WTC11 (cell line): ENCODE data around the gene INO80B. TPM values are rescaled to one million over a fixed set of nuclear protein-coding genes. Genes with fewer than 3 reads are reported as not detected.

ENCODE experiments used
- ATAC-seq: fragments of 200-7000 bp; cut with Tn5 transposase; 2 replicates; pipeline ENCODE4 v1.10.0; 2021; ENCODE audit warnings: mild to moderate bottlenecking, moderate library complexity
- CTCF ChIA-PET: fragments of 300-600 bp; sonication (Branson Sonifier 250); formaldehyde crosslinking; loops from one replicate; lab custom pipeline; 2021; ENCODE audit warnings: antibody characterized with exemption; lab: Charles Lee
- POLR2A ChIA-PET: fragments of 350-600 bp; sonication (Branson Sonifier 250); formaldehyde crosslinking; loops from one replicate; lab custom pipeline; 2021; ENCODE audit warnings: antibody characterized with exemption; lab: Charles Lee
- DNase-seq: peaks from one replicate; pipeline ENCODE4 v3.0.0; 2021; ENCODE audit warnings: low spot score
- H3K27ac Mint-ChIP-seq: 2 replicates; pipeline ENCODE4 v1.8.0; 2021; ENCODE audit warnings: mixed read lengths
- H3K27me3 Mint-ChIP-seq: 2 replicates; pipeline ENCODE4 v1.8.0; 2021; ENCODE audit warnings: low read depth, mild to moderate bottlenecking, moderate library complexity, mixed read lengths
- H3K36me3 Mint-ChIP-seq: 2 replicates; pipeline ENCODE4 v1.8.0; 2021; ENCODE audit warnings: mixed read lengths
- H3K4me1 Mint-ChIP-seq: 2 replicates; pipeline ENCODE4 v1.8.0; 2022; ENCODE audit warnings: mixed read lengths
- H3K4me3 Mint-ChIP-seq: 2 replicates; pipeline ENCODE4 v1.8.0; 2021; ENCODE audit warnings: mild to moderate bottlenecking, moderate library complexity, mixed read lengths
- H3K9me3 Mint-ChIP-seq: 2 replicates; pipeline ENCODE4 v1.8.0; 2021; ENCODE audit warnings: mixed read lengths
- AFF4 ChIP-seq: sonication (generic); formaldehyde crosslinking; IDR thresholded peaks from 2 replicates; pipeline ENCODE4 v1.8.1; 2023; ENCODE audit warnings: mild to moderate bottlenecking, missing genetic modification reagents, borderline replicate concordance
- ATF1 ChIP-seq: sonication (generic); formaldehyde crosslinking; IDR thresholded peaks from 2 replicates; pipeline ENCODE4 v1.8.1; 2023; ENCODE audit warnings: mild to moderate bottlenecking, moderate library complexity, missing genetic modification reagents
- CDX4 ChIP-seq: fragments of 250-450 bp; sonication (Bioruptor Pico); IDR thresholded peaks from 2 replicates; pipeline ENCODE4 v1.9.0; 2021; ENCODE audit warnings: moderate library complexity, mild to moderate bottlenecking, inconsistent platforms, borderline replicate concordance
- ERG ChIP-seq: fragments of 250-450 bp; sonication (Bioruptor Pico); IDR thresholded peaks from 2 replicates; pipeline ENCODE4 v1.8.0; 2021; ENCODE audit warnings: mild to moderate bottlenecking
- ESRRA ChIP-seq: sonication (generic); formaldehyde crosslinking; IDR thresholded peaks from 2 replicates; pipeline ENCODE4 v1.8.1; 2022; ENCODE audit warnings: mild to moderate bottlenecking, missing genetic modification reagents, borderline replicate concordance
- FOXK1 ChIP-seq: sonication (generic); formaldehyde crosslinking; IDR thresholded peaks from 2 replicates; pipeline ENCODE4 v1.8.0; 2022; ENCODE audit warnings: mild to moderate bottlenecking, moderate library complexity, missing genetic modification reagents
- HMGA2 ChIP-seq: fragments of 250-450 bp; sonication (Bioruptor Pico); IDR thresholded peaks from 2 replicates; pipeline ENCODE4 v1.4.0; 2021; ENCODE audit warnings: mild to moderate bottlenecking, moderate library complexity
- IRF2 ChIP-seq: sonication (generic); formaldehyde crosslinking; IDR thresholded peaks from 2 replicates; pipeline ENCODE4 v1.8.0; 2022; ENCODE audit warnings: low read depth, missing genetic modification reagents, borderline replicate concordance
- KAT7 ChIP-seq: sonication (generic); formaldehyde crosslinking; IDR thresholded peaks from 2 replicates; pipeline ENCODE4 v1.8.1; 2023; ENCODE audit warnings: missing genetic modification reagents, mild to moderate bottlenecking, borderline replicate concordance
- NFE2L1 ChIP-seq: sonication (generic); formaldehyde crosslinking; IDR thresholded peaks from 2 replicates; pipeline ENCODE4 v1.8.1; 2023; ENCODE audit warnings: missing genetic modification reagents
- RORB ChIP-seq: fragments of 250-450 bp; sonication (Bioruptor Pico); IDR thresholded peaks from 2 replicates; pipeline ENCODE4 v1.9.0; 2021; ENCODE audit warnings: mild to moderate bottlenecking
- SMAD3 ChIP-seq: sonication (generic); formaldehyde crosslinking; IDR thresholded peaks from 2 replicates; pipeline ENCODE4 v1.8.0; 2022; ENCODE audit warnings: missing genetic modification reagents, mild to moderate bottlenecking, borderline replicate concordance
- TEAD1 ChIP-seq: sonication (generic); formaldehyde crosslinking; IDR thresholded peaks from 2 replicates; pipeline ENCODE4 v1.8.0; 2022; ENCODE audit warnings: mild to moderate bottlenecking, missing genetic modification reagents
- ZBTB21 ChIP-seq: sonication (generic); formaldehyde crosslinking; IDR thresholded peaks from 2 replicates; pipeline ENCODE4 v1.8.1; 2023; ENCODE audit warnings: mild to moderate bottlenecking, missing genetic modification reagents, borderline replicate concordance
- ZNF396 ChIP-seq: fragments of 250-450 bp; sonication (Bioruptor Pico); IDR thresholded peaks from 2 replicates; pipeline ENCODE4 v1.8.0; 2021; ENCODE audit warnings: mild to moderate bottlenecking, moderate library complexity, borderline replicate concordance
- ZSCAN18 ChIP-seq: fragments of 250-450 bp; sonication (Bioruptor Pico); IDR thresholded peaks from 2 replicates; pipeline ENCODE4 v2.1.2; 2022; ENCODE audit warnings: mild to moderate bottlenecking, moderate library complexity
- total RNA-seq: library from RNA; stranded (reverse); gene quantifications from 3 replicates; pipeline ENCODE4 v1.2.3, GENCODE V29; 2021
- TF ChIP-seq, protein P1 (sequence below): fragments of 250-450 bp; sonication (Bioruptor Pico); IDR thresholded peaks from 2 replicates; pipeline ENCODE4 v1.9.0; 2021; ENCODE audit warnings: mild to moderate bottlenecking
- TF ChIP-seq, protein P2 (sequence below): sonication (generic); formaldehyde crosslinking; IDR thresholded peaks from 2 replicates; pipeline ENCODE4 v1.8.0; 2022; ENCODE audit warnings: mild to moderate bottlenecking, missing genetic modification reagents
- TF ChIP-seq, protein P3 (sequence below): sonication (generic); formaldehyde crosslinking; IDR thresholded peaks from 2 replicates; pipeline ENCODE4 v1.8.1; 2023; ENCODE audit warnings: mild to moderate bottlenecking, missing genetic modification reagents, moderate library complexity

The INO80B gene
- total RNA-seq, 1 experiment from 2014 or later = 20.2 TPM

DNA sequence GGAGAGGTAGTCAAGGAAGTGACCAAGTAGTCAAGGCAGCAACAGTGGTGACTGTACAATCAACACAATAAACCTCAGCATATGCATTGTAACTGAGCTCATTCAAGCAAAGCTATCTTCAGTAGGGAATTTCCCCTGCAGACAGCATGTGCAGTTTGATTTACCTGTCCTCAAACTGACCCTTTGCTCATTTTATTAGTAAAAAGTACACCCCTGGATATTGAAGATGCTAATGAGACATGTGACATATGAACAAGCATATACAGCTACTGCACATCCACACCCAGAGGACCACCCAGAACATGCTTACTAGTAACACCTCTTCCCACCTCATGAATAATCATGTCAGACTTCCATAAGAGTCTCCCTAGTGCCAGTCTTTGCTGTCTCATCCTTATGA is 48.9 kb upstream of the INO80B start:
- TF ChIP-seq SMAD3 (CRISPR knock-in tag) (no peak), ESRRA (no peak), AFF4 (no peak), ZBTB21 (CRISPR knock-in tag) (no peak), RORB (CRISPR knock-in tag) (no peak), ERG (CRISPR knock-in tag) (no peak)
- DNase-seq (no peak), ATAC-seq (no peak)
- ChIA-PET CTCF (interaction anchor here (1.0 kb wide), 1 partner anchor 71 kb away, joined by 4 read pairs; no protein-coding TSS in a partner anchor), POLR2A (no interaction called here)
- Mint-ChIP-seq H3K36me3 (no peaks in the 10 kb centered on the region), H3K27ac (no peak overlapping the region), H3K4me1 (no peaks in the 10 kb centered on the region), H3K4me3 (no peak overlapping the region), H3K27me3 (peaks cover 34% of the 10 kb centered on the region), H3K9me3 (no peaks in the 10 kb centered on the region)

DNA sequence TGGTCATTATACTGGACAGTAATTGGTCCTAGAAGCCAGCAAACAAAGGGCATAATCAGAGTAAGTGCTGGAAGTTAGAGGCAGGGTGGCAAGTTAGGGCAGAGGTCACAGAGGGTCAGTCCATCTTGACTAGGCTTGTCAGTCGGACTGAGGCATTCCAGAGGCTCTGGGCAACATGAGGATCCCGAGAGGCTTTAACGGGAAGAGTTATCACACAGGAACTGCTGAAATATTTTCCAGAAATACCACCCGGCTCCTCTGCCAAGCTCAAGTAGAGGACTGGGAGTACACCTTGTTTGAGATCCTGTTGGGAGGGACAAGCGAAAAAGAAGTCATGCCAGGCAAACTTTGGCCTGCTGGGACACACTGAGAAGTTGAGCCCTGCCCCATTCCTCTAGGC is 47.2 kb upstream of the INO80B start:
- Mint-ChIP-seq H3K36me3 (no peaks in the 10 kb centered on the region), H3K9me3 (no peaks in the 10 kb centered on the region), H3K27me3 (peaks cover 45% of the 10 kb centered on the region), H3K4me1 (no peaks in the 10 kb centered on the region), H3K4me3 (no peak overlapping the region), H3K27ac (no peak overlapping the region)
- POLR2A ChIA-PET = no interaction called here
- ATAC-seq = no peak
- no peak for DNase-seq
- TF ChIP-seq IRF2 (CRISPR knock-in tag) = no peak
- no peak for TF ChIP-seq FOXK1 (CRISPR knock-in tag)
- TF ChIP-seq KAT7 = no peak
- no peak for TF ChIP-seq CDX4 (CRISPR knock-in tag)
- no peak for TF ChIP-seq TEAD1
- TF ChIP-seq, protein P1, sequence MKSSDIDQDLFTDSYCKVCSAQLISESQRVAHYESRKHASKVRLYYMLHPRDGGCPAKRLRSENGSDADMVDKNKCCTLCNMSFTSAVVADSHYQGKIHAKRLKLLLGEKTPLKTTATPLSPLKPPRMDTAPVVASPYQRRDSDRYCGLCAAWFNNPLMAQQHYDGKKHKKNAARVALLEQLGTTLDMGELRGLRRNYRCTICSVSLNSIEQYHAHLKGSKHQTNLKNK = no peak
- TF ChIP-seq ZNF396 (CRISPR knock-in tag) = no peak
- TF ChIP-seq, protein P2, sequence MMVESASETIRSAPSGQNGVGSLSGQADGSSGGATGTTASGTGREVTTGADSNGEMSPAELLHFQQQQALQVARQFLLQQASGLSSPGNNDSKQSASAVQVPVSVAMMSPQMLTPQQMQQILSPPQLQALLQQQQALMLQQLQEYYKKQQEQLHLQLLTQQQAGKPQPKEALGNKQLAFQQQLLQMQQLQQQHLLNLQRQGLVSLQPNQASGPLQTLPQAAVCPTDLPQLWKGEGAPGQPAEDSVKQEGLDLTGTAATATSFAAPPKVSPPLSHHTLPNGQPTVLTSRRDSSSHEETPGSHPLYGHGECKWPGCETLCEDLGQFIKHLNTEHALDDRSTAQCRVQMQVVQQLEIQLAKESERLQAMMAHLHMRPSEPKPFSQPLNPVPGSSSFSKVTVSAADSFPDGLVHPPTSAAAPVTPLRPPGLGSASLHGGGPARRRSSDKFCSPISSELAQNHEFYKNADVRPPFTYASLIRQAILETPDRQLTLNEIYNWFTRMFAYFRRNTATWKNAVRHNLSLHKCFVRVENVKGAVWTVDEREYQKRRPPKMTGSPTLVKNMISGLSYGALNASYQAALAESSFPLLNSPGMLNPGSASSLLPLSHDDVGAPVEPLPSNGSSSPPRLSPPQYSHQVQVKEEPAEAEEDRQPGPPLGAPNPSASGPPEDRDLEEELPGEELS (CRISPR knock-in tag) = no peak
- TF ChIP-seq AFF4 = no peak
- TF ChIP-seq NFE2L1 (CRISPR knock-in tag) = no peak
- TF ChIP-seq ATF1 (CRISPR knock-in tag) = no peak
- no peak for TF ChIP-seq HMGA2 (CRISPR knock-in tag)
- TF ChIP-seq, protein P3, sequence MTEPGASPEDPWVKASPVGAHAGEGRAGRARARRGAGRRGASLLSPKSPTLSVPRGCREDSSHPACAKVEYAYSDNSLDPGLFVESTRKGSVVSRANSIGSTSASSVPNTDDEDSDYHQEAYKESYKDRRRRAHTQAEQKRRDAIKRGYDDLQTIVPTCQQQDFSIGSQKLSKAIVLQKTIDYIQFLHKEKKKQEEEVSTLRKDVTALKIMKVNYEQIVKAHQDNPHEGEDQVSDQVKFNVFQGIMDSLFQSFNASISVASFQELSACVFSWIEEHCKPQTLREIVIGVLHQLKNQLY (CRISPR knock-in tag) = no peak
- TF ChIP-seq ZSCAN18 = no peak
- CTCF ChIA-PET = interaction anchor here (1.2 kb wide), 1 partner anchor 73 kb away, joined by 3 read pairs; no protein-coding TSS in a partner anchor
